Central memory CD8-positive, alpha-beta T cell (primary cell): Measurements from ENCODE around the gene ARPC2.
"Not testable (repeated sequence)": the region's sequence is repeated elsewhere in the genome, so short reads cannot be mapped to it uniquely, and the experiment has no call there.

ENCODE experiments used
- ATAC-seq: fragments of 150-1000 bp; cut with Tn5 transposase; replicated peaks from 2 replicates; pipeline ENCODE4 v1.10.0; 2022; ENCODE audit warnings: mild to moderate bottlenecking, moderate FRiP score, moderate number of reproducible peaks; ENCODE audit not compliant: poor library complexity, severe bottlenecking; ENCODE audit errors: extremely low read depth
- DNase-seq, 2 donors: peaks; one replicate each; pipeline ENCODE4 v3.0.0; 2021; ENCODE audit warnings: low spot score in 2 of 2
- H3K27ac Mint-ChIP-seq: one replicate; pipeline ENCODE4 v1.8.0; 2022; ENCODE audit warnings: low read depth, mild to moderate bottlenecking, moderate library complexity, mixed read lengths
- H3K27me3 Mint-ChIP-seq: one replicate; pipeline ENCODE4 v1.8.0; 2022; ENCODE audit warnings: mixed read lengths
- H3K36me3 Mint-ChIP-seq: one replicate; pipeline ENCODE4 v1.8.0; 2022; ENCODE audit warnings: mild to moderate bottlenecking, moderate library complexity, mixed read lengths; ENCODE audit not compliant: insufficient read depth
- H3K4me1 Mint-ChIP-seq: one replicate; pipeline ENCODE4 v1.8.0; 2022; ENCODE audit warnings: mixed read lengths
- H3K4me3 Mint-ChIP-seq: one replicate; pipeline ENCODE4 v1.8.0; 2022; ENCODE audit warnings: mild to moderate bottlenecking, moderate library complexity, mixed read lengths
- H3K9me3 Mint-ChIP-seq: one replicate; pipeline ENCODE4 v1.8.0; 2022; ENCODE audit warnings: mixed read lengths

ARPC2 gene

DNA sequence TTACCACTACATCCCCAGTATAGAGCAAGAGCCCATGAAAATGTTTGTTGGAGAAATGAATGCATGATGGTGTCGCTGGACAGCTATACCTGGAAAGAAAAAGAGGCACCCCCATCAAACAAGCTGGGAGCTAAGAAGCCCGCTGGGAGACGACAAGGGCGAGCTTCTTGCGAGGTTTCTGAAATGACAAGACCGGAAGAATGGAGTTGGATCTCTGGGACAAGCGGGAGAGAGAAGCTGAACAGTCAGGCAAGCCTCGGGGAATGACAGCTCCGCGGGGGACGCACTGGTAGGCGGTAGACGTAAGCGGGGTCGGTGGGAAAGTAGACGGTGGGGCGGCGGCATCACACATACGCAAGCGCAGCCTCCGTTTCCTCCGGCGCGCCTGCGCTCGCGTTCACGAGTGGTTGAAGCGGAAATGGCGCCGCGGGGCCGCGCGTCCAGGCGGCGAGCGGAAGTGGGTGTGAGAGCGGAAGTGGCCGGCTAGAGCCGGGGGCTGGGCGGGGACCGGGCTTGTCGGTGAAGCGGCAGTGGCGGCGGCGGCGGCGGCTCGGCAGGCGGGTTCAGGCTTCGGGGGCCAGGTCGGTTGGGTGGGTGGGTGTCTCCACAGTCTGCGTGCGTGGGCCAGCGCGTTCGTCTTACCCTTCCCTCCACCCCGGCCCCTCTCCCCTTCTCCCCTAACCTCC, at the start of gene ARPC2:
TSS of gene ARPC2 (plus strand) at position 516 of the 686 bp plus-strand sequence. CDS start 282 bp downstream, outside the sequence.
- H3K9me3 Mint-ChIP-seq, result no peaks in the 10 kb centered on the region
- ATAC-seq (peak; percentile 75), DNase-seq (peak; percentile 94 to 95)
- peak within 1 kb of the TSS; percentile 98 for H3K27ac Mint-ChIP-seq
- no peaks in the 10 kb centered on the region for H3K27me3 Mint-ChIP-seq
- peak within 1 kb of the TSS; percentile 92 for H3K4me3 Mint-ChIP-seq
- peaks cover 36% of the 10 kb centered on the region for H3K36me3 Mint-ChIP-seq
- H3K4me1 Mint-ChIP-seq, result peaks cover 52% of the 10 kb centered on the region

- Mint-ChIP-seq H3K27me3 (no peaks in the 10 kb centered on the region), H3K36me3 (peaks cover 2% of the 10 kb centered on the region), H3K4me3 (peak overlapping the region; percentile 13), H3K4me1 (peaks cover 36% of the 10 kb centered on the region), H3K27ac (no peak overlapping the region), H3K9me3 (no peaks in the 10 kb centered on the region)
- DNase-seq, result no peak
- no peak for ATAC-seq
These were observed 49.0 kb upstream of the ARPC2 start for GRCh38 chr2:218168016-218168415.

DNA sequence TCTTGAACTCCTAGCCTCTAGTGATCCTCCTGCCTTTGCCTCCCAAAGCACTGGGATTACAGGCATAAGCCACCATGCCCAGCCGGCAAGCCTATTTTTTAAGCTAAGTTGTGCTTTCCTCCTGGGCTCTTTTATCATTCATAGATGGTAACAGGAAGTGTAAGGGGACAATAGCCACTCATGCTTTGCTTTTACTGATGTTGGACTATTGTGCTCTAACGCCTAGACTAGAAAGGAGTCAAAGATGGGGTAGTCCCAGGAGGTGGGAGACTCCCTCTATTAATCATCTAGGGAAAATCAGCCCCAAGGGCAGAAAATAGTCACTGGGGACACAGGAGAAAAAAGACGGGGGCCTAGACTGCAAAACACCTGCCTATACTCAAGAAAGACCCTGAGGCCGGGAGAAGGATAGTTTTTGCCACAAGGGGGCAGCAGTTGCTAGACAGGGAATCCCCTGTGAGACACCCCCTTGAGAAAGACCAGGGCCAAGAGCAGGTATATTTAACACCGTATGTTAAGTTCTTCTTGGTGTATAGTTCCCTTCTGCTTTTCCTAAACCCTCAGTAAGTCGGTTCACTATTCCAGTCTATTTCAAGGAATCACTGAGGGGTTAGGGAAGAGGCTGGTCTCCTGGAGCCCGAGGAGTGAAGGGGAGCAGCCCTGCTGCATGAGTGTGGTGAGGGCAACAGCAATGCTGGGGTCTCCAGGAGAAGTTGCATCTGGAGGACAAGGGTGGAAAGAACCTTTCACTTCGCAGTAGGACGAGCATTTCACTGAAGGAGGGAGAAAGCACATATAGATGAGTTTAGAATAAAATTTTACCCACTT, 48.1 kb upstream of the ARPC2 start:
- H3K4me3 Mint-ChIP-seq, result no peak overlapping the region
- no peaks in the 10 kb centered on the region for H3K27me3 Mint-ChIP-seq
- ATAC-seq (peak; percentile 57), DNase-seq (peak; percentile 53 to 55)
- H3K4me1 Mint-ChIP-seq, result peaks cover 36% of the 10 kb centered on the region
- no peak overlapping the region for H3K27ac Mint-ChIP-seq
- H3K9me3 Mint-ChIP-seq, result no peaks in the 10 kb centered on the region
- peaks cover 2% of the 10 kb centered on the region for H3K36me3 Mint-ChIP-seq

- no peaks in the 10 kb centered on the region for H3K27me3 Mint-ChIP-seq
- peaks cover 36% of the 10 kb centered on the region for H3K4me1 Mint-ChIP-seq
- no peak for ATAC-seq
- no peaks in the 10 kb centered on the region for H3K9me3 Mint-ChIP-seq
- no peak overlapping the region for H3K4me3 Mint-ChIP-seq
- H3K36me3 Mint-ChIP-seq, result peaks cover 2% of the 10 kb centered on the region
- H3K27ac Mint-ChIP-seq, result no peak overlapping the region
- DNase-seq, result no peak
These were observed 47.0 kb upstream of the ARPC2 start for GRCh38 chr2:218169757-218170546.

GRCh38 chr2:218171744-218172143, 45.2 kb upstream of the ARPC2 start:
- H3K27me3 Mint-ChIP-seq, H3K9me3 Mint-ChIP-seq, H3K36me3 Mint-ChIP-seq, H3K4me3 Mint-ChIP-seq, H3K27ac Mint-ChIP-seq, DNase-seq, ATAC-seq: not testable (repeated sequence)
- H3K4me1 Mint-ChIP-seq, result peaks cover 31% of the 10 kb centered on the region

DNA sequence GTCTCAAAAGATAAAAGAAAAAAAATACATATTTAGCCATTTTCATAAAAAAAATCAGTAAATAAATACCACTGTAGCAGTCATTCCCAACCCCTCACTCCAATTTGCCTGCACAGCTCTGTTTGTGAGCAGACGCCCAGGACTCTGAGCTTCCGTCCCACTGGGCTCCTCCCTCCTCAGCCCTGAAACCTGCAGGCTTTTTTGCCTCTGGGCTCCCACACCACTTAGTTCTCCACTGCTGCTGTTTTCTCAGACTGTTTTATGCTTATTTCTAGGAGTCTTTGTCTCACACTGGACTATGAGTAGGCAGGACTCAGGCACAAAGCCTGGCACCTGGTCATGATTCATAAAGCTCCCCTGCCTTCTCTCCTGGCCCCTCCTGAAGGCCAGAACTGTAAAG, 44.1 kb upstream of the ARPC2 start:
- Mint-ChIP-seq H3K27ac (no peak overlapping the region), H3K36me3 (no peaks in the 10 kb centered on the region), H3K9me3 (no peaks in the 10 kb centered on the region), H3K27me3 (no peaks in the 10 kb centered on the region), H3K4me3 (no peak overlapping the region), H3K4me1 (peaks cover 20% of the 10 kb centered on the region)
- ATAC-seq, result no peak
- DNase-seq, result no peak

DNA sequence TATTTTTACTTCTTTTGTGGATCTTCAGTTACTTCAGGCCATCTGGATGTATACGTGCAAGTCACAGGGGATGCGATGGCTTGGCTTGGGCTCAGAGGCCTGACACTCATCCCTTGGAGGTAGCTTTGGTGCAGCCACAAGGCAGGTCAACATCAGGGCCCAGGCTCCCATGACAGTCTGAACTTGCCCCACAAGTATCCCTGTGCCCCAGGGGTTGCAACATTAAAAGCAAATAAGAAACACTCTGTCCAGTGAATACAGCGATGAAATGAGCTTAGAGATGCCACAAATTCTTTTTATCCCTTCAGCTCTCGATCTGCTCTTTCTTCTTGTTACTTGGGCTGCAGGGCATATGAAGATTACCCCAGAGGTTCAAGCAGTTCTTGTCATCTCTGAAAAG, 37.2 kb upstream of the ARPC2 start:
- no peak overlapping the region for H3K27ac Mint-ChIP-seq
- H3K36me3 Mint-ChIP-seq, result no peaks in the 10 kb centered on the region
- ATAC-seq (no peak), DNase-seq (no peak)
- no peaks in the 10 kb centered on the region for H3K4me1 Mint-ChIP-seq
- no peaks in the 10 kb centered on the region for H3K27me3 Mint-ChIP-seq
- H3K4me3 Mint-ChIP-seq, result no peak overlapping the region
- no peaks in the 10 kb centered on the region for H3K9me3 Mint-ChIP-seq

- DNase-seq (no peak), ATAC-seq (no peak)
- no peaks in the 10 kb centered on the region for H3K36me3 Mint-ChIP-seq
- H3K27me3 Mint-ChIP-seq, result no peaks in the 10 kb centered on the region
- no peaks in the 10 kb centered on the region for H3K9me3 Mint-ChIP-seq
- no peaks in the 10 kb centered on the region for H3K4me1 Mint-ChIP-seq
- no peak overlapping the region for H3K4me3 Mint-ChIP-seq
- H3K27ac Mint-ChIP-seq, result no peak overlapping the region
These were observed 36.4 kb upstream of the ARPC2 start for GRCh38 chr2:218180467-218181114.

DNA sequence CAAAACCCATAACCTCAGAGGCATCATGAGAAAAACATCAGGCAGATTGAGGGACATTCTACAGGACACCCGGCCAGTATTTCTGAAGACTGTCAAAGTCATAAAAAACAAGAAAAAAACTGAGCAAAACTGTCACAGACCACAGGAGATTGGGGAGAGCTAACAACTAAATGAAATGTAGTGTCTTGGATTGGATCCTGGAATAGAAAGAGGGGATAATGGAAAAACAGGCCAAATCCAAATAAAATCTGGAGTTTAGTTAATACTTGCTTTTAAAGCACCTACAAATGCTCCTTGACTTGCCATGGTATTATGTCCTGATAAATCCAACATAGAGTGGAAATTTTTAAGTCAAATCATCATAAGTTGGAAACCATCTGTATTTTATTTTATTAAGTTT, 32.7 kb upstream of the ARPC2 start:
- ATAC-seq (no peak), DNase-seq (no peak)
- Mint-ChIP-seq H3K4me3 (no peak overlapping the region), H3K27ac (no peak overlapping the region), H3K4me1 (no peaks in the 10 kb centered on the region), H3K36me3 (no peaks in the 10 kb centered on the region), H3K9me3 (no peaks in the 10 kb centered on the region), H3K27me3 (no peaks in the 10 kb centered on the region)

GRCh38 chr2:218186355-218186766, 30.6 kb upstream of the ARPC2 start:
- no peaks in the 10 kb centered on the region for H3K9me3 Mint-ChIP-seq
- H3K27ac Mint-ChIP-seq, result no peak overlapping the region
- H3K36me3 Mint-ChIP-seq, result no peaks in the 10 kb centered on the region
- ATAC-seq, result peak; percentile 83
- H3K27me3 Mint-ChIP-seq, result no peaks in the 10 kb centered on the region
- DNase-seq, result peak; percentile 46 to 53
- H3K4me3 Mint-ChIP-seq, result no peak overlapping the region
- no peaks in the 10 kb centered on the region for H3K4me1 Mint-ChIP-seq

GRCh38 chr2:218186876-218187275, 30.1 kb upstream of the ARPC2 start:
- peaks cover 3% of the 10 kb centered on the region for H3K27me3 Mint-ChIP-seq
- ATAC-seq (no peak), DNase-seq (no peak)
- H3K4me3 Mint-ChIP-seq, result no peak overlapping the region
- H3K27ac Mint-ChIP-seq, result no peak overlapping the region
- no peaks in the 10 kb centered on the region for H3K9me3 Mint-ChIP-seq
- no peaks in the 10 kb centered on the region for H3K36me3 Mint-ChIP-seq
- no peaks in the 10 kb centered on the region for H3K4me1 Mint-ChIP-seq

DNA sequence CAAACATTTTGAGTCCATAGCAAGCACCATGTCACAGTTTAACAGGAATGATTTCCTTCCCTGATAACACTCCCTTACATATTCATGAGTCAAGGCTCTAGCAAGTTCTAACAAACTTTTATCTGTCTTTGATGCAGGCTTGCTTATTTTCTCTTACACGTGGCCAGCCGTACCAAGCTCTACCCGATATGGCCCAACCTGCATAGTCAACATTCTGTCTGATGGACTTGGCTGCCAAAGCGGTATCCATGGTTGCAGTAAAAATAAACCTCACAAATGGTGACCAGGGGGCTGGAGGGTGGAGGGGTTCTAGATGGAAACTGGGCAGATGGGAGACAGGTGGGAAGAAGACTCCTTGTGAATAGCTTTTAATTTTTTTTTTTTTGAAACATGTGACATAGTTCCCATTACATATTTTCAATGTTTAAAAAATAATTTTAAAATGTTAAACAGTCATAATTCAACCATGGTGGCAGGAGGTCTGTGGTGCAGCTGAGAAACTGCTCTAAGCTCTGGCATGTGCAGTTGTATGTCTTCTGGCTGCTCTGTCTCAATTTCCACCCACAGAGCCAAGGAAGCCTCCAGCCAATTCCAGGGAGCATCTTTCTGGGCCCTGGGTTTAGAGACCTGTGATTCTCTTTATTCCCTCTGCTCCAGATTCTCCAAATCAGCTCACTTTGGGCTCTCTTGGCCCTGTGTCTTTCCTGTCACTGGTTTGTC, 29.5 kb upstream of the ARPC2 start:
- Mint-ChIP-seq H3K9me3 (no peaks in the 10 kb centered on the region), H3K4me3 (no peak overlapping the region), H3K36me3 (no peaks in the 10 kb centered on the region), H3K4me1 (no peaks in the 10 kb centered on the region), H3K27ac (no peak overlapping the region), H3K27me3 (peaks cover 9% of the 10 kb centered on the region)
- ATAC-seq (no peak), DNase-seq (no peak)
